ENCODE results near the gene BST1.

Gene BST1, protein sequence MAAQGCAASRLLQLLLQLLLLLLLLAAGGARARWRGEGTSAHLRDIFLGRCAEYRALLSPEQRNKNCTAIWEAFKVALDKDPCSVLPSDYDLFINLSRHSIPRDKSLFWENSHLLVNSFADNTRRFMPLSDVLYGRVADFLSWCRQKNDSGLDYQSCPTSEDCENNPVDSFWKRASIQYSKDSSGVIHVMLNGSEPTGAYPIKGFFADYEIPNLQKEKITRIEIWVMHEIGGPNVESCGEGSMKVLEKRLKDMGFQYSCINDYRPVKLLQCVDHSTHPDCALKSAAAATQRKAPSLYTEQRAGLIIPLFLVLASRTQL

DNA sequence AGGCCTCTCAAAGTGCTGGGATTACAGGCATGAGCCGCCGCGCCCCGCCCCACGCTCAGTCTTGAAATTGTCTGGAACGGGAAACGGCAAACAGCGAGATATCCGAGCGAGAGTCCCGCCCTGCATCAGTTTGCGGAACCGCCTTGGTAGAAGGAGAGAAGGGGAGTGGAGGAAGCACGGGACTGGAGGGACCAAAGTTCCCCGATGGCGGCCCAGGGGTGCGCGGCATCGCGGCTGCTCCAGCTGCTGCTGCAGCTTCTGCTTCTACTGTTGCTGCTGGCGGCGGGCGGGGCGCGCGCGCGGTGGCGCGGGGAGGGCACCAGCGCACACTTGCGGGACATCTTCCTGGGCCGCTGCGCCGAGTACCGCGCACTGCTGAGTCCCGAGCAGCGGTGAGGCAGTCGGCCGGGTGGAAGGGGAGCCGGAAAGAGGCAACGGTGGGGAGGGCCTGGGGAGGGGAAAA lies at the start of gene BST1:
TSS of gene BST1 (plus strand) at position 125 of the 463 bp plus-strand sequence. CDS start at position 205, 80 bp downstream.
- peak; percentile 36 for DNase-seq (ENCODE audit: low read depth)

- DNase-seq (ENCODE audit: low read depth): no peak
Measured at GRCh38 chr4:15653420-15653819, 49.4 kb upstream of the BST1 start.

DNA sequence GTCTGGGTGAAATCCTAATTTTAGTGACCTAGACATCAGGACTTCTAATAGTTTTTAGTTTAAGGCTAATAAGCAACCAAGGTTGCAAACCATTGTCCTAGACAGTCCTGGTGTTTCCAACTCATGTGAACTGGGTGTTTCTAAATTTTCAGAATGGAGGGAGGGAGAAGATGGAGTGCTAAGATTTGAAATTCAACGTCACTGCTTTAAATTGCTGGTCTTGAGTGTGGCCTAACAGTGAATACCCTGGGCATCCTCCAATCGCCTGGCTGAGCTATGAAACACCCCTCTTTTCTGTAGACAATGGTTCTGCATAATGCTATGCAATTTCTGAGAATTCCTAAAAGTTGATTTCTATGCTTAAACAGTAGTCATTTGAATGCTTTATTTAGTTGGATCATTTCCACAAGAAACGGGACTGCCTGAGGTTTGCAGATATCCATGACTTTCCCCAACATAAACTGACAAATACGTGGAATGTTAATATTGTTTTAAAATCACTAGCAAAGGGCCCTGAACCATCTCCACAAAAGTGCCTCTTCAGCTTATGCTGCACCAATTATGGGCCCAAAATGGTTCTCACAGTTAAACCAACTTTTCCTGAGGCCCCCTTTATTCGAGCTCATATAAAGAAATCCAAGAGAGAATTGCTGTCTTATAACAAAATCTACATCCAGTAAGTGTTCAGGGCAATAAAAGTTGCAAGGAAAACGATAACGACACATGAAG lies 48.8 kb upstream of the BST1 start:
- no peak for DNase-seq (ENCODE audit: low read depth)

GRCh38 chr4:15654593-15655222 lies 48.2 kb upstream of the BST1 start:
- peak; percentile 38 for DNase-seq (ENCODE audit: low read depth)

DNA sequence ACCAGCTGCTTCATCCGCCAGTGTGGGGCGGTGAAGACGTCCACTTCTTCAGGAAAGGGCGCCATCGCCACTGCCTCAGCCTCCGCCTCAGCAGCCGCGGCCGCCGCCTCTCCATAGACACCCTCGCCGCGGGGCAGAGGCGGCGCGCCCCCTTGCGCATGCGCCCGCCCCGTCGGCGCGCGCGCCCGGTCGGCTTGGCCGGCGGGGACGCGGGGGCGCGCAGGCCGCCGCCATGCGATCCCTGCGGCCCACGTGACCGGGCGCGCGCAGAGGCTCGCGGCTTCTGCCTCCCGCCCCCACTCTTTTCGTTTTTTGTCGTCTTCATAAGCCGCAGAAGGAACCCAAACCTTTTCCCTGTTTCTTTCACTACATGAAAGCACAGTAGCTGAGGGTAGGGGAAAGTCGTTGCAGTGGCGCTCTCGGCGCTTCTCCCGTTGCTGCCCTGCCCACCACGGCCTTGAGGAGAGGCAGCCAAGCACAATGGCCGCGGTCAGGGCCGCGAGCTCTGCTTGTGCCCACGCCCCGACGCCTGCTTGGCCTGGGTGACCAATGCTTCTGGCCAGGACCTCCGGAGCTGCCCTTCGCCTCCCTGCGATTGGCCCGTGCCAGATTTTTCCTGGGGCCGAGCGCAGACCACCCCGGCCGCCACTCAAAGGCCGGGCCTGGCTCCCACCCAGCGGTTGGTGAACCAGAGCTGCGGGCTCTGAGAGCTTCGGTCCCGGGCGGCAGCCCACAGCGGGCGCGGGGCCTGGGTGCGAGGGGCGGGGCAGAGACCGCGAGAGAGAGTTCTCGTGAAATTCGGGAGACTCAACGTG lies 47.4 kb upstream of the BST1 start, which contains the start of gene FBXL5:
TSS of gene FBXL5 (minus strand) at position 135 of the 815 bp plus-strand sequence. CDS start at position 65, 70 bp downstream.
- DNase-seq (ENCODE audit: low read depth): peak; percentile 87

DNA sequence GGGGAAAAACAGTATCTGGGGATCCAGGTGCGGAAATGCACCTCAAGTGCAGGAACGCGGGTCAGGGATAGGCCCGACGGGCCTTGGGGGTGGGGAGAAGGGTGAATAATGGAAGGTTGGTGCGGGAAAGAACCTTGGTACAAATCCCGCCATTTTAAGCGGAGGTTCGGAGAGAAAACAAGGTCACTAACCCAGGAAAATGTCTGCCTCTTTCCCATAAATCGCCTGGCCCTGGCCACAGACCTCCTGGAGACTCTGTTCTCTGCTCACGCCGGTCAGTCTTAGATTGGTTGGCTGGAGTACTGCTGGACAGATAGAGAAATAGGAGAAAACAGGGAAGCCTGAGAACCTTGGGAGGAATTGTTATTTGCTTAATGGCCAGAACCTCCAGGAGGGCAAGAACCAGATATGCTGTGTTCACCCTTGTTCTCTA lies 46.8 kb upstream of the BST1 start:
- DNase-seq (ENCODE audit: low read depth): no peak

DNA sequence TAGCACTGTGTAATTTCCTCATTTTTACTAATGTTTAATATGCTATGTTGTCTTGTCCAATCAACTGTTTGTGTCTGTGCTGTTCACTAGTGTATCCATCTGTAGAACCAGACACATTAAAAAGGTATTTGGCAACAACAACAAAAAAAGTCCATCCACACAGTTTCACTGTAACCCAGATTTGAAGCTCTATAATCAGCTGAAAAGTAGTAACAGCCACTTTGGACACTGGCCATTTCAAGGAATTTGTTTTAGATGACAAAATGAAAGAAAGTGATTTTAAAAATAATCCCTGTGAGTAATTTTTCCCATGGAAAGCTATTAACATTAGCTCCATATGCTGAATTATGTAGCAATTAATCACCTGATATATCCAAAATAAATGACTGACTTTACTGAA lies 45.5 kb upstream of the BST1 start:
- DNase-seq (ENCODE audit: low read depth): no peak

DNA sequence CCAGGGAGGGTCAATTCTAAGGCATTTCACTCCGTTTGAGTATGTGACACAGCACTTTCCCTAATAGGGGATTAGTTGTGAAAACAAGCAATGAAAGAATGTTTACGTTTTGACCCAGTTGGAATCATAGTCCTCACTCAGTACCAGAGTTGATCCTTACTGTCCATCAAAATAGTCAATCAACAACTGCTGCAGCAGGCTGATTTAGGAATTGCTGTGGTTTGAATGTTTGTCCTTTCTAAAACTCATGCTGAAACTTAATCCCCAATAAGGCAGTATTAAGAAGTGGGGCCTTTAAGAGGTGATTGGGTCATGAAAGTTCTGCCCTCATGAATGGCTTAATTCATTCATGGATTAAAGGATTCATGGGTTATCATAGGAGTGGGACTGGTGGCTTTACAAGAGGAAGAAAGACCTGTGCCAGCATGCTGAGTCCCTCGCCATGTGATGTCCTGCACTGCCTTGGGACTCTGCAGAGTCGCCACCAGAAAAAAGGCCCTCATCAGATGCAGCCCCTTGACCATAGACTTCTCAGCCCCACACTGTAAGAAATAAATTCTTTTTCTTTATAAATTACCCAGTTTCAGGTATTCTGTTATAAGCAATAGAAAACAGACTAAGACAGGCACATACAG lies 44.6 kb upstream of the BST1 start:
- DNase-seq (ENCODE audit: low read depth): no peak

DNA sequence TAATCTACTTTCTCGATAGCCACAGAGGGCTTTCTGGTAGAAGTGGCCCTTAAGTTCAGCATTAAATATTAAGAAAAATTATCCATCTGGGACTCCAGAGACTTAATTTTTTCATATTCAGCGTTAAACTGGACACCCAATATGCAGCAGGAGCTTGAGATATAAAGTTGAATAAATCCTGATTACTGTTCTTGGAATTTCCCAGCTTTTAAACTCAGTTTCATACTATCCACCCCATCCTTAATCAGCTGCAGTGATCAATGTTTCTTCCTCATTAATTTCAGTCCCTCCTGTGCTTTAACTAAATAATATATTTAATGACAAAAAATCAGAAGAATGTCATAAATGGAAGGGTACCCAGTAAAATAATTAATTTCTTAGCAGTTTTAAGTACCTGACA lies 44.1 kb upstream of the BST1 start:
- DNase-seq (ENCODE audit: low read depth): no peak

DNA sequence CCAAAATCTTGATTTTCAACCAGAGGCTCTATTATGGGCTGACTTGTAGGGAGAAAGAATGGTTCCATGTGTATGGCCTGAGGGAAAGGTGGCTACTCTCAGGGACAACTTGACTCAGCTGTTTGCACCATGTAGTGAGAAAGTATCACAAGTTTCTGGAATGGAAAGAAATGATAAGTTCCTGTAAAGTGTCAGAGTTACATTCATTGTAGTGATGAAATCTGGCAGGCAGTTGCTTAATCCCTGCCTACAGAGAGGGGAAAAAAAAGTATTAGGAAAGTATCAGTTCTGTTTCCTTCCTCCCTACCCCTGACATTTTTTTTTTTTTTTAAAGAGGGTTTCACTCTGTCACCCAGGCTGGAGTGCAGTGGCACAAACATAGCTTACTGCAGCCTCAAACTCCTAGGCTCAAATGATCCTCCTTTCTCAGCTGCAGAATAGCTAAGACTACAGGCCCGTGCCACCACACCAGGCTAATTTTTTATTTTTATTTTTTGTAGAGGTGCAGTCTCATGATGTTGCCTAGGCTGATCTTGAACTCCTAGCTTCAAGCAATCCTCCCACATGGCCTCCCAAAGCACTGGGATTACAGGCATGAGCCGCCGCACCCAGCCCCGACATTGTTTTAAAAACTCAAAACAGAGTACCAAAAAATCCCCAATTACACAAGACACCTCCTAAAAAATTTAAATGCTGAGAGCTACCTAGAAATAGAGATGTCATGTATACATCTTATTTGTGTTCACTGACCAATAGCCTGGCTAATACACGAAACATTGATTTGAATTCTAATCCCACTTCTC lies 42.9 kb upstream of the BST1 start:
- DNase-seq (ENCODE audit: low read depth): no peak

DNA sequence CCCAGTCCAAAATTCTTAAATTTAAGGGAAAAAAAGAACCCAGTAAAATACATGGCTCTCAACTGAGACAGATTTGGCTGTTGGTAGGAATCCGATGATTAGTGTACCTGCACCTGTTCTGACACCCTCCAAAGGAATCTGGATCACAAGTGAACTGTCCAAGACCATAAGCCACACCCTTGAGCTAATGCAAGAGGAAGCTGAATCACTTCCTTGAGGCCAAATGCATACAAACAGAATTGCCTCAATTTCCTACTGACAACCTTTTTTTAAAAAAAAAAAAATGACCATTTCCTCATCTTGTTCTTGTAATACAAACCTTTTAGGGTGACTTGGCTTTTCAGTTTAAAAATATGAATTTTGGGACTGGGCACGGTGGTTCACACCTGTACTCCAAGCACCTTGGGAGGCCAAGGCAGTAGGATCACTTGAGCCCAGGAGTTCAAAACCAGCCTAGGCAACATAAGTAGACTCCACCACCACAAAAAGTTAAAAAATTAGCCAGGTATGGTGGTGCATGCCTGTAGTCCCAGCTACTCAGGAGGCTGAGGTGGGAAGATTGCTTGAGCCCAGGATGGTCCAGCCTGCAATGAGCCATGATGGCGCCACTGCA lies 37.0 kb upstream of the BST1 start:
- no peak for DNase-seq (ENCODE audit: low read depth)

DNA sequence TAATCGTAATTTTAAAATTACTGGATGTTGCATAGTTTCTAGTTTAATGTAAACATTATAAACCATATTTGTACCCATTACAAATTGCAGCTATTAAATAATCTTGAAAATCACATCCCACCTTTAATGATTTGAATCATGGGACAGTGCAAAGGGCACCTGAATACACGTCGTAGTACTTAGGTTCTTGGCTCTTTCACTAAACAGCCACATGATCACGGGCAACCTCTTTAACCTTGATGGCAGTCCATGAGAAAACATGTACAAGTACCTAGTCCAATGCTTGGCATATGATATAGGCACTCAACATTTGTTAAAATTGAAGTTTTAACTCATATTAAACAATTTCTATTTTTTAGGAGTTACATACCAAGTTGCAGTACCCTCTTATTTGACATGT lies 35.9 kb upstream of the BST1 start:
- no peak for DNase-seq (ENCODE audit: low read depth)

- DNase-seq (ENCODE audit: low read depth): no peak
Measured at GRCh38 chr4:15668566-15669435, 34.1 kb upstream of the BST1 start.

DNA sequence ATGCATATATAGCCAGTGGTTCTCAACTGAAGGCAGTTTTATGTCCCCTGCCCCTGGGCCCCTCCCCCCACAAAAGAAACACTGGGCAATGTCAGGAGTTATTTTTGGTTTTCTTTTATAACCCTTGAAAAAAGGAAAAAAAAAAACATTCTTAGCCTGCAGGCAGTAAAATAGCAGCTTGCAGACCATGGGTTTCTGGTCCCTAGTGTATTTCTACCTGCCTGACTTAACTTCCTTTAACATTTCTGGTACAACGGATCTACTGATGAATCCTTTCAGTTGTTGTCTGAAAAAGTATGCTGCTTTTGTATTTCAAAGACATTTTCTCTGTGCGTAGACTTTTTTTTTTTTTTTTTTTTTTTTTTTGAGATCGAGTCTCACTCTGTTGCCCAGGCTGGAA lies 32.3 kb upstream of the BST1 start:
- no peak for DNase-seq (ENCODE audit: low read depth)

DNA sequence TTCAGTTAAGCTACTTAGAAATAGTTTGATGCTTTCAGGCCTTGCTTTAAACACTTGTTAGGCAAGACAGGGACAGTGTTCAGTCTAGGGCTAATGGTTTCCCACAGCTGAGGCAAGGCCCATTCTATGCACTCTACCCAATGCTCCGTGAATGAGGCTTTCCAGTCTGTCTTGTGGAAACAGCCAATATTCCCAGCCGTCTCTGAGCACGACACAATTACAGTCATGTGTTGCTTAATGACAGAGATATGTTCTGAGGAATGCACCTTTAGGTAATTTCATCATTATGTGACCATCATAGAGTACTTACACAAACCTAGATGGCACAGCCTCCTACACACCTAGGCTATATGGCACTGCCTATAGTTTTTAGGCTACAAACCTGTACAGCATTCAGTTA lies 30.8 kb upstream of the BST1 start:
- no peak for DNase-seq (ENCODE audit: low read depth)

DNA sequence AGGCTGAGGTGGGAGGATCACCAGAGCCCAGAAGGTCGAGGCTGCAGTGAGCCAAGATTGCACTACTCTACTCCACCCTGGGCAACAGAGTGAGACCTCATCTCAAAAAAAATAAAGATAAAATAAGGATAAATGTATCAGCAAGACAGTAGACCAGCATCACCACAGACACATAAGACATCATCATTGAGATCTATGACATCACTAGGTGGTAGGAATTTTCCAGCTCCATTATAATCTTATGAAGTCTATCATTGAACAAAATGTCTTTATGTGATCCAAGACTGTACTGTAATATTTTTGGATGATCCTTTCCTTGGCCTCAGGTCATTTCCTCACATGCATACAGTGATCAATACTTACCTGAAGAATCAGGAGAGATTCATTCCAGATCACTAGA lies 29.5 kb upstream of the BST1 start:
- DNase-seq (ENCODE audit: low read depth): no peak

GRCh38 chr4:15674046-15674445 lies 28.8 kb upstream of the BST1 start:
- no peak for DNase-seq (ENCODE audit: low read depth)

GRCh38 chr4:15674926-15675325 lies 27.9 kb upstream of the BST1 start:
- DNase-seq (ENCODE audit: low read depth): no peak

GRCh38 chr4:15675356-15675755 lies 27.5 kb upstream of the BST1 start:
- DNase-seq (ENCODE audit: low read depth): no peak

Measured in activated T-cell treated with anti-CD3 and anti-CD28 coated beads for 48 hours (primary cell).